Epidermal melanocyte (primary cell): ENCODE measurements around the gene PRPF38B.
"Not testable (repeated sequence)": the region's sequence is repeated elsewhere in the genome, so short reads cannot be mapped to it uniquely, and the experiment has no call there.

ENCODE experiments used
- DNase-seq: peaks from one replicate; pipeline ENCODE4 v3.0.0; 2011; ENCODE audit warnings: low spot score; ENCODE audit not compliant: insufficient read length

The PRPF38B gene

GRCh38 chr1:108679586-108680213, 12.4 kb upstream of the PRPF38B start:
- no peak for DNase-seq

GRCh38 chr1:108681701-108682100, 10.4 kb upstream of the PRPF38B start:
- DNase-seq = not testable (repeated sequence)

GRCh38 chr1:108685529-108685928, 6.6 kb upstream of the PRPF38B start:
- no peak for DNase-seq

- no peak for DNase-seq
Observed at GRCh38 chr1:108686614-108687313, 5.3 kb upstream of the PRPF38B start.

- no peak for DNase-seq
Observed at GRCh38 chr1:108691128-108691941, 775 bp upstream of the PRPF38B start.

GRCh38 chr1:108692724-108693655, 880 bp downstream of the PRPF38B start:
- DNase-seq = peak; percentile 45

- no peak for DNase-seq
Observed at GRCh38 chr1:108695535-108695934, 3.4 kb downstream of the PRPF38B start.

- DNase-seq = no peak
Observed at GRCh38 chr1:108699375-108700332, 7.5 kb downstream of the PRPF38B start.

GRCh38 chr1:108701176-108701849, 9.2 kb downstream of the PRPF38B start:
- DNase-seq = no peak

GRCh38 chr1:108702109-108702508, 10.0 kb downstream of the PRPF38B start:
- not testable (repeated sequence) for DNase-seq

- DNase-seq = no peak
Observed at GRCh38 chr1:108703939-108704338, 11.8 kb downstream of the PRPF38B start.

GRCh38 chr1:108704496-108704895, 12.4 kb downstream of the PRPF38B start:
- peak; percentile 32 for DNase-seq

- DNase-seq = no peak
Observed at GRCh38 chr1:108706643-108707042, 14.5 kb downstream of the PRPF38B start.

GRCh38 chr1:108708691-108709660, 16.9 kb downstream of the PRPF38B start:
- DNase-seq = no peak

GRCh38 chr1:108712606-108713150, 20.6 kb downstream of the PRPF38B start, which contains the start of gene FNDC7:
TSS of gene FNDC7 (plus strand) at chr1:108712908. CDS start at chr1:108712934, 26 bp downstream.
- DNase-seq = no peak

GRCh38 chr1:108715932-108716331, 23.8 kb downstream of the PRPF38B start:
- no peak for DNase-seq

- DNase-seq = no peak
Observed at GRCh38 chr1:108716437-108717230, 24.5 kb downstream of the PRPF38B start.
